Nephron progenitor cell (in vitro differentiated cells): ENCODE measurements around the gene RIMBP2.
A peak's percentile ranks its signal among the peaks of the same experiment; 100 is the strongest.
"Not testable (repeated sequence)": the region's sequence is repeated elsewhere in the genome, so short reads cannot be mapped to it uniquely, and the experiment has no call there.

Source experiments
- DNase-seq: peaks from one replicate; pipeline ENCODE4 v3.0.0; 2021
- H3K27ac Mint-ChIP-seq: 2 replicates; pipeline ENCODE4 v1.8.0; 2021; ENCODE audit warnings: mild to moderate bottlenecking, moderate library complexity, mixed read lengths
- H3K27me3 Mint-ChIP-seq: 2 replicates; pipeline ENCODE4 v1.8.0; 2021; ENCODE audit warnings: mild to moderate bottlenecking, low read depth, mixed read lengths; ENCODE audit not compliant: poor library complexity
- H3K36me3 Mint-ChIP-seq: 2 replicates; pipeline ENCODE4 v1.8.0; 2021; ENCODE audit warnings: low read depth, mixed read lengths
- H3K4me1 Mint-ChIP-seq: 2 replicates; pipeline ENCODE4 v1.8.0; 2021; ENCODE audit warnings: mixed read lengths
- H3K4me3 Mint-ChIP-seq: 2 replicates; pipeline ENCODE4 v1.8.0; 2021; ENCODE audit warnings: mild to moderate bottlenecking, moderate library complexity, mixed read lengths
- H3K9me3 Mint-ChIP-seq: 2 replicates; pipeline ENCODE4 v1.8.0; 2021; ENCODE audit warnings: mild to moderate bottlenecking, moderate library complexity, mixed read lengths
- TF ChIP-seq, protein P1 (sequence below): fragments of 200-600 bp; sonication (generic); IDR thresholded peaks from 2 replicates; pipeline ENCODE4 v1.5.0; 2021; ENCODE audit warnings: antibody characterized with exemption

RIMBP2 gene

DNA sequence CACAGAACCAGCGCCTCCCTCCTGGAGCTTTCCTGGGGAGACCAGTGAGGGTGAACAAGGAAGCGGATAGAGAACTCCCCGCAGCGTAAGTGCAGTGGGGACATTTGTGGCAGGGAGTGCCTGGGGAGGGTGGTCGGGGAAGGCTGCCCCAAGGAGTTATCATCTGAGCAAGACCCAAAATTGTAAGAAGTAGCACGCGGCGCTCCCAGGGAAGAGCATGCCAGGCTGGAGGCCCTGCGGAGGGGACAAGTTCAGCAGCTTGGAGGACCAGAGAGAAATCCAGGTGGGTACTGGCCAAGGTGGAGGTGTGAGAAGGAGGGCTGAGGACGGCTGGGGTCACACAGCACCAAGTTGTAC, 46.2 kb upstream of the RIMBP2 start:
- Mint-ChIP-seq H3K27ac (no peak overlapping the region), H3K27me3 (peaks cover 28% of the 10 kb centered on the region), H3K4me1 (no peaks in the 10 kb centered on the region), H3K4me3 (no peak overlapping the region), H3K36me3 (no peaks in the 10 kb centered on the region), H3K9me3 (no peaks in the 10 kb centered on the region)
- TF ChIP-seq, protein P1, sequence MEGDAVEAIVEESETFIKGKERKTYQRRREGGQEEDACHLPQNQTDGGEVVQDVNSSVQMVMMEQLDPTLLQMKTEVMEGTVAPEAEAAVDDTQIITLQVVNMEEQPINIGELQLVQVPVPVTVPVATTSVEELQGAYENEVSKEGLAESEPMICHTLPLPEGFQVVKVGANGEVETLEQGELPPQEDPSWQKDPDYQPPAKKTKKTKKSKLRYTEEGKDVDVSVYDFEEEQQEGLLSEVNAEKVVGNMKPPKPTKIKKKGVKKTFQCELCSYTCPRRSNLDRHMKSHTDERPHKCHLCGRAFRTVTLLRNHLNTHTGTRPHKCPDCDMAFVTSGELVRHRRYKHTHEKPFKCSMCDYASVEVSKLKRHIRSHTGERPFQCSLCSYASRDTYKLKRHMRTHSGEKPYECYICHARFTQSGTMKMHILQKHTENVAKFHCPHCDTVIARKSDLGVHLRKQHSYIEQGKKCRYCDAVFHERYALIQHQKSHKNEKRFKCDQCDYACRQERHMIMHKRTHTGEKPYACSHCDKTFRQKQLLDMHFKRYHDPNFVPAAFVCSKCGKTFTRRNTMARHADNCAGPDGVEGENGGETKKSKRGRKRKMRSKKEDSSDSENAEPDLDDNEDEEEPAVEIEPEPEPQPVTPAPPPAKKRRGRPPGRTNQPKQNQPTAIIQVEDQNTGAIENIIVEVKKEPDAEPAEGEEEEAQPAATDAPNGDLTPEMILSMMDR: no peak
- DNase-seq: no peak

DNA sequence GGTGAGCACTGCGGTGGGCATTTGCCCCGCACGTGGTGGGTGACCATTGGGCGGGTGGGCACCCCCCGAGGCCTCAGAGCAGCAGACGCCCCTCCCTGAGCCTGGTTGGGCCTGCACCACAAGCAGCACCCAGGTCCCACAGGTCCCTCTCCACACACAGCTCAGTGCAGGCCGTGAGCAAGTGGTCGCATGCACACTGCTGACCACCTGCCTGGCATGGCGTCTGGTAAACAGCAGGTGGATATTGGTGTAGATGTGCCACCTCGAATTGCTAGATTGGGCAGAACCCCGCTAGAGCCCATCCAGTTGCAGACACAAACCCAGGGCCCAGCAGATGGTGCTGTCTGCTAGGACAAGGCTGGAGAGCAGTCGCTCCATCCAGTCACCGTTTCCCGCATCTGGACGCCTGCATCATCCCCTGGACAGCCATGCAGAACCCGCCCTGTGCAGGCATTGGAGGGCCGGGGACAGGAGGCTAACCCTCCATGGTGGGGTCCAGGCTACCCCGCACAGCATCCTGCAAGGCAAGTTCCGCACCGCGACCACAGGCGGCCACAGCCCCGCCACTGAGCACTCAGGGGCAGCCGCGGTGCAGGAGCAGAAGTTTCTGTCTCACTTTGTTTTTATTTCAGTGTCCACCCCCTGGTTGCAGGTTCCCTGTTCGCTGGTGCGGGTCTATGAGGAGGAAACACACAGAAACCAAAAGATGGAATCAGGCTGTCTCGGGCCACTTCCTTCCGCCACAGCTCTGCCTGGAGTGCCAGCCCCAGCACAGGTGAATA, 45.6 kb upstream of the RIMBP2 start:
- peaks cover 28% of the 10 kb centered on the region for H3K27me3 Mint-ChIP-seq
- no peak overlapping the region for H3K4me3 Mint-ChIP-seq
- peak; percentile 67 for DNase-seq
- TF ChIP-seq, protein P1: peak; percentile 60
- H3K4me1 Mint-ChIP-seq: no peaks in the 10 kb centered on the region
- no peaks in the 10 kb centered on the region for H3K36me3 Mint-ChIP-seq
- H3K9me3 Mint-ChIP-seq: no peaks in the 10 kb centered on the region
- no peak overlapping the region for H3K27ac Mint-ChIP-seq

DNA sequence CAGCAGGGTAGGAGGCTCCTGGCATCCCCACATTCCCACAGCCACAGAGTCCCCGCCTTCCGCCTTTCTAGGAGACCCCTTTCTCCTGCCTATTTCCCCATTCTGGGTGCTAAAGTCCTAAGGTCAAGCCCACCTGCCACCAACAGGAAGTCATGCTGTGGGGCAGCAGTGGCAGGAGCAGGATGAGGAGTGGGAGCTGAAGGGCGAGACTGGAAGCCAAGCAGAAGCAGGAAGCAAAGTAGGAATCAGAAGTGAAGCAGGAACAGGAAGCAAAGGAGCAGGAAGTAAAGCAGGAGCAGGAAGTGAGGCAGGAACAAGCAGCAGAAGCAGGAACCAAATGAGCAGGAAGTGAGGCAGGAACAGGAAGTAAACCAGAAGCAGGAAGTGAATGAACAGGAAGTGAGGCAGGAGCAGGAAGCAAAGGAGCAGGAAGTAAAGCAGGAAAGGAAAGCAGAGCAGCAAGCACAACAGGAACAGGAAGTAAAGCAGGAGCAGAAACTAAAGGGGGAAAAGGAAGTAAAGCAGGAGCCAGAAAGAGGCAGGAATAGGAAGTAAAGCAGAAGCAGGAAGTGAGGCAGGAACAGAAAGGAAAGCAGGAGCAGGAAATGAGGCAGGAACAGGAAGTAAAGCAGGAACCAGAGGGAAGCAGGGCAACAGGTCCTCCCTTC, 38.3 kb upstream of the RIMBP2 start:
- no peaks in the 10 kb centered on the region for H3K4me1 Mint-ChIP-seq
- H3K36me3 Mint-ChIP-seq: no peaks in the 10 kb centered on the region
- peaks cover 6% of the 10 kb centered on the region for H3K9me3 Mint-ChIP-seq
- TF ChIP-seq, protein P1: no peak
- peaks cover 25% of the 10 kb centered on the region for H3K27me3 Mint-ChIP-seq
- H3K27ac Mint-ChIP-seq: peak overlapping the region; percentile 23
- H3K4me3 Mint-ChIP-seq: no peak overlapping the region
- DNase-seq: no peak

- peaks cover 27% of the 10 kb centered on the region for H3K27me3 Mint-ChIP-seq
- H3K4me3 Mint-ChIP-seq: no peak overlapping the region
- no peaks in the 10 kb centered on the region for H3K36me3 Mint-ChIP-seq
- peaks cover 3% of the 10 kb centered on the region for H3K4me1 Mint-ChIP-seq
- H3K9me3 Mint-ChIP-seq: peaks cover 6% of the 10 kb centered on the region
- DNase-seq: peak; percentile 33
- no peak overlapping the region for H3K27ac Mint-ChIP-seq
- TF ChIP-seq, protein P1: no peak
Measured at GRCh38 chr12:130752692-130753230, 36.7 kb upstream of the RIMBP2 start.

DNA sequence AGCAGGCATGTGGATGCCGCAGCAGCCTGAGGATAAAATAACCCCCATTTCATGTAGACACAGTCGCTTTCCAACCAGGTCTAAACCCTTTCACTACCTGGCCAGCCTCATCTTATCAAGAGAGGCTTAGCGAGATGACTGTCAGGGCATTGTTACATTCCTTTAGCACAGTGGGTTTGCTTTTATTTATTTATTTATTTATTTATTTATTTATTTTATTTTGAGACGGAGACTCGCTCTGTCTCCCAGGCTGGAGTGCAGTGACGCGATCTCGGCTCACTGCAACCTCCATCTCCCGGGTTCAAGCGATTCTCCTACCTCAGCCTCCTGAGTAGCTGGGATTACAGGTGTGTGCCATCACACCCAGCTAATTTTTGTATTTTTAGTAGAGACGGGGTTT, 35.9 kb upstream of the RIMBP2 start:
- H3K27me3 Mint-ChIP-seq: peaks cover 27% of the 10 kb centered on the region
- not testable (repeated sequence) for H3K4me1 Mint-ChIP-seq, DNase-seq, H3K27ac Mint-ChIP-seq, H3K36me3 Mint-ChIP-seq, H3K4me3 Mint-ChIP-seq, H3K9me3 Mint-ChIP-seq

DNA sequence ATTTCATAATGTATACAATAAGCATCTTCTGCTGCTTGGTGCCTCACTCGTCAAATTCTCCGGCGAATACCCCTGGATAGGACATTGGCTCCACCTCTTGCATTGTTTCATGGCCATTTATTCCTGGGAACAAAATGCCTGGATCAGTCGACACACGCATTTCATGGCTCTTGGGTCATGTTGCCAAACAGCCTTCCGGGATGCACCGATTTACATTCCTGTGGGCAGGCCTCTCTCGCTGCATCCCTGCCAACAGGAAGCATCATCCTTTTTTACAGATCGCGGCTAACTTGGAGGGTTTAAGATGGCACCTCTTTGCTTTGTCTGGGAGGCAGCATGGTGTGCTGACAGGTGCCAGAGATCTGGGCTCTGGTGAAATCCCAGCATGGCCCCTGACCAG, 32.7 kb upstream of the RIMBP2 start:
- peaks cover 5% of the 10 kb centered on the region for H3K4me1 Mint-ChIP-seq

More for the DNA sequence above, 32.7 kb upstream of the RIMBP2 start:
- Mint-ChIP-seq H3K27ac (no peak overlapping the region), H3K4me3 (no peak overlapping the region), H3K9me3 (peaks cover 4% of the 10 kb centered on the region), H3K36me3 (no peaks in the 10 kb centered on the region), H3K27me3 (peaks cover 37% of the 10 kb centered on the region)
- TF ChIP-seq, protein P1: no peak
- DNase-seq: no peak
